RCC 7860 (cell line): Measurements from ENCODE around the gene EPHA4.
"Not testable (repeated sequence)": the region's sequence is repeated elsewhere in the genome, so short reads cannot be mapped to it uniquely, and the experiment has no call there.

ENCODE experiments used
- DNase-seq: peaks from one replicate; pipeline ENCODE4 v3.0.0-alpha.2; 2015; ENCODE audit warnings: low spot score
- FAIRE-seq: peaks from 2 replicates; lab custom pipeline; 2012; peaks lifted over from hg19 to GRCh38; lab: Jason Lieb, UNC

The EPHA4 gene

DNA sequence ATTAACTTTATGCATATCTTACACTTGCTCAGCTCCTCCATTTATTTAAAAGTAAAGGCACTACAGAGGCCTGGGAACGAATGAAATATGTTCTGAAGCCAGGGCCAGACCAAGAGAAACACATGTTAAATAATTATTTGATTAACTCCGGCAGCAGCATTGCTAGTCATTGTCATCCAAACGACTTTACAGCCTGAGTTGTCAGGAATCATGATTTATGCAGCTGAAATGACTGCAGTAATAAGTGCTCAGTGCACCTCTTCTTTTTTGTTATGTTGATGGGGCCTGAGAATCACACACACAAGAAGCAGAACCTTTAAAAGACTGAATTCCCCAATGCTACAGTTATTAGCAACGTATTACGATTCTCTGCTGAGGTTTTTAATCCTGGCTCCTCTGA lies 58.9 kb downstream of the EPHA4 start:
- DNase-seq (no peak), FAIRE-seq (no peak)

GRCh38 chr2:221511325-221511724 lies 60.8 kb downstream of the EPHA4 start:
- FAIRE-seq, DNase-seq: not testable (repeated sequence)

- FAIRE-seq: no peak
Observed at GRCh38 chr2:221506469-221506868, 65.6 kb downstream of the EPHA4 start.

GRCh38 chr2:221505605-221506004 lies 66.5 kb downstream of the EPHA4 start:
- FAIRE-seq: no peak

More at GRCh38 chr2:221506469-221506868, 65.6 kb downstream of the EPHA4 start:
- no peak for DNase-seq

DNA sequence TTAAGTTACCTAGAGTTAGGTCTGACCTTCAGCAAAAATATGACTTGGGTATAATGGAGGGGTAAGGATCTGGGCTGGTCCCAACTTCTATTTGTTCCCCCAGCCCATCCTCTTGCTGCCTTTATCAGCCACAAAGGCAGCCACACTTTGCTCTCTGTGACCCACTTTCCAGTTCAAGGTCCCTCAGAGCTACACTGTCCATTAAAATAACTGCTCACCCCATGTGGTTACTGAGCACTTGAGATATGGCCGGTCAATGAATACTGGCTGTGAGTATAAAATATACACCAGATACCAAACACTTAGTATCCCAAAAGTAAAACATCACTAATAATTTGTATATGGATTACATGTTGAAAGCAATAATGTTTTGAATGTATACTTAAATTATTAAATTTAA lies 67.2 kb downstream of the EPHA4 start:
- FAIRE-seq (no peak), DNase-seq (no peak)

More at GRCh38 chr2:221505605-221506004, 66.5 kb downstream of the EPHA4 start:
- DNase-seq: no peak

DNA sequence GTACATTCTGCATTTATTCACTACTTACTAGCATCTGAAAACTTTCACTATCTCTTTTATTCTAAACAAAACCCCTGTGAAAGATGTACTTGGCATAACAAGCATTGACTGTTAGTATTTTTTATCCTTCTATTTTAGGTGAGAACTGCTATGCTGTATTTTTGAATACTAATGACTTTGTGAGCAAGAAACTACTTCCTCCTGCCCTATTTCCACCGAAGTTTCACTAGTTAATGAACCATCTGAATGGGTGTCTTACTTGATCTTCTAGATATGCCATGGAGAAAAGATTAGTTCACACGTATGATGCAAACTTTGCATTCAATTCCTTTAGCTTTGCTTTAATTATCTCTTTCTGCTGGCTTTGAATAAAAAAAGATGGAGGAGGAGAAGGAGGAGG lies 68.1 kb downstream of the EPHA4 start:
- FAIRE-seq (no peak), DNase-seq (no peak)

- DNase-seq (peak; percentile 60), FAIRE-seq (peak; percentile 80)
Observed at GRCh38 chr2:221502270-221503010, 69.7 kb downstream of the EPHA4 start.

GRCh38 chr2:221501883-221502269 lies 70.2 kb downstream of the EPHA4 start:
- FAIRE-seq (no peak), DNase-seq (no peak)

- FAIRE-seq: peak; percentile 79
- peak; percentile 65 for DNase-seq
Observed at GRCh38 chr2:221501210-221501882, 70.8 kb downstream of the EPHA4 start.

DNA sequence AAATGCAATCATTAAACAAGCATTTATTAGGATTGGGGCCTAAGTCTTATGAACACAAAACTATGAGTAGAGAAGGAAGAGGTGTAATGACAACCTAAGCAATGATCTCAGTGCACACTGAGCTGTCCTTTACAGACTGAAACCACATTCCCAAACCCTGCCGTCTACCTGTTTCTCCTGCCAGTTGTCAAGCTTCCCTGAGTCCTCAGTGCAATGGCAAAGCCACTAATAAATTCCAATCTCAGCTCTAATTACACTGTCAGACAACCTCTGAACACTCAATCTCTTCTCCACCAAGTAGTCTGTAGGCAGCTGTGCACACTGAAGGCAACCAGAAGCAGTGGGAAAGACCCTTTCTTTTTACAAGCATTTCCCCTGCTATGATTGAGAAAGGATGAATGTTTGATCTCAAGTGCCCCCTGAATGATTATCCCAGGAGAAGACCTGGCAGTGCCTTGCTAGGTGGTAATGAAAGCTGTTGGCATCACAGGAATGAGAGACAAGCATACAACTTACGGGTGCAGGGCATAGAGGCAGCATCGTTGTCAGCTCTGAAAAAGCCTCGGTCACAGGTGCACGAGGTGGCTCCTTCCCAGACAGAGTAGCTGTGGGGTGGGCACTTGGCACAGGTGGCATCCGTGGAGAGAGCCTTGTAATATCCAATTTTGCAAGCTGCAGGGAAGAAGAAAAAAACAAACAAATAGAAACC lies 71.4 kb downstream of the EPHA4 start:
- DNase-seq (peak; percentile 13), FAIRE-seq (peak; percentile 20)

GRCh38 chr2:221495731-221496130 lies 76.4 kb downstream of the EPHA4 start:
- no peak for DNase-seq
- FAIRE-seq: no peak

GRCh38 chr2:221494556-221494955 lies 77.5 kb downstream of the EPHA4 start:
- no peak for DNase-seq

DNA sequence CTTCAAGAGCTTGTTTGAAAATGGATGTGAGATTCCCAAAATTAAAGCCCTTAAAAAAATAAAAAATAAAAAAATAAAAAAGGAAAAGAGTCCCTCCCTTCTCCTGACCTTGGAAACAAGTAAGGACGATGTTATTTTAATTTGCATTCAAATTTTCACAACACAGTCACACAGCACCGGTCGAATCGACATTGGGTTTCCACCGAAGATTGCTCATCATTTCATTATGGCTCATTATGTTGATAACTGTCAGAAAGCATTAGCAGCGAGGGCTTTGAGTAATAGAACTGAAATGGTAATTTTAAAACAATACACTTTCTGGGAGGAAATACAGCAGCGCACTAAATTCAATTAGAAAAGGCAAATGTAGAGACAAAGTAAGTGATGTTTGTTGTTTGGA lies 78.7 kb downstream of the EPHA4 start:
- FAIRE-seq (no peak), DNase-seq (no peak)

More at GRCh38 chr2:221494556-221494955, 77.5 kb downstream of the EPHA4 start:
- FAIRE-seq: no peak

GRCh38 chr2:221492636-221493035 lies 79.5 kb downstream of the EPHA4 start:
- no peak for DNase-seq
- FAIRE-seq: no peak

GRCh38 chr2:221490506-221491060 lies 81.5 kb downstream of the EPHA4 start:
- FAIRE-seq: no peak

GRCh38 chr2:221488136-221488807 lies 83.8 kb downstream of the EPHA4 start:
- DNase-seq (no peak), FAIRE-seq (no peak)

More at GRCh38 chr2:221490506-221491060, 81.5 kb downstream of the EPHA4 start:
- DNase-seq: no peak

GRCh38 chr2:221486106-221486505 lies 86.0 kb downstream of the EPHA4 start:
- FAIRE-seq: no peak

DNA sequence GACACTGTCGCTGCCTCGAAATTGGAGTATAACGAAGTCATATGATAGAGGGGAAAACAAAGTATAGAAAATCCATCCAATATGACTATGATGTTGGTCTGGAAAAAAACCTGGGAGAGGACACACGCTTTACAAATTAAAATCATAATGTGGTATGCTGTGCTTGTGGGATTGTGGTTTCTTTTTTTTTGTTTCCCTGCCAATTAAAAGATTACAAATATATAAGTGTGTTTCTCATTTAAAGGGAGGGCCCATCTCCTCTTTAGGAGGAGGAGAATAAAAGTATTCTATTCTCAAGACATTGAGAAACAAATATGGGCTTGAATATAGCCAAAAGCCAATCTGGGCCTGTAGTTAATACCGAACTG lies 86.6 kb downstream of the EPHA4 start:
- DNase-seq: no peak
- no peak for FAIRE-seq

More at GRCh38 chr2:221486106-221486505, 86.0 kb downstream of the EPHA4 start:
- DNase-seq: no peak

GRCh38 chr2:221484761-221485502 lies 87.2 kb downstream of the EPHA4 start:
- DNase-seq: no peak
- FAIRE-seq: no peak
